G401.6 (cell line): ENCODE data around the gene COPG2.
"Not testable (repeated sequence)": the region's sequence is repeated elsewhere in the genome, so short reads cannot be mapped to it uniquely, and the experiment has no call there.

Experiments
- FAIRE-seq: peaks from 2 replicates; lab custom pipeline; 2012; peaks lifted over from hg19 to GRCh38; lab: Jason Lieb, UNC

COPG2 gene

GRCh38 chr7:130668258-130669084 lies at the start of gene COPG2:
COPG2 (minus strand) TSS chr7:130668748; CDS start chr7:130668668, 80 bp downstream.
- FAIRE-seq: no peak

- FAIRE-seq: no peak
Measured at GRCh38 chr7:130712416-130712815, 43.9 kb upstream of the COPG2 start.

- no peak for FAIRE-seq
Measured at GRCh38 chr7:130708766-130709165, 40.2 kb upstream of the COPG2 start.

- FAIRE-seq: no peak
Measured at GRCh38 chr7:130708001-130708400, 39.5 kb upstream of the COPG2 start.

GRCh38 chr7:130703851-130704250 lies 35.3 kb upstream of the COPG2 start:
- no peak for FAIRE-seq

- FAIRE-seq: peak; percentile 8
Measured at GRCh38 chr7:130701650-130702049, 33.1 kb upstream of the COPG2 start.

- FAIRE-seq: no peak
Measured at GRCh38 chr7:130700760-130701159, 32.2 kb upstream of the COPG2 start.

- FAIRE-seq: no peak
Measured at GRCh38 chr7:130699686-130700085, 31.1 kb upstream of the COPG2 start.

GRCh38 chr7:130697820-130698219 lies 29.3 kb upstream of the COPG2 start:
- no peak for FAIRE-seq

- FAIRE-seq: no peak
Measured at GRCh38 chr7:130695840-130696239, 27.3 kb upstream of the COPG2 start.

- FAIRE-seq: not testable (repeated sequence)
Measured at GRCh38 chr7:130692396-130692795, 23.8 kb upstream of the COPG2 start.

GRCh38 chr7:130689683-130690082 lies 21.1 kb upstream of the COPG2 start:
- no peak for FAIRE-seq

- FAIRE-seq: no peak
Measured at GRCh38 chr7:130683026-130683425, 14.5 kb upstream of the COPG2 start.

- FAIRE-seq: no peak
Measured at GRCh38 chr7:130674456-130674855, 5.9 kb upstream of the COPG2 start.

GRCh38 chr7:130673066-130673465 lies 4.5 kb upstream of the COPG2 start:
- no peak for FAIRE-seq

- FAIRE-seq: no peak
Measured at GRCh38 chr7:130672146-130672545, 3.6 kb upstream of the COPG2 start.

GRCh38 chr7:130669085-130669700 lies 645 bp upstream of the COPG2 start:
- no peak for FAIRE-seq

- no peak for FAIRE-seq
Measured at GRCh38 chr7:130667593-130668257, 823 bp downstream of the COPG2 start.

- no peak for FAIRE-seq
Measured at GRCh38 chr7:130662426-130662825, 6.1 kb downstream of the COPG2 start.

- FAIRE-seq: no peak
Measured at GRCh38 chr7:130655286-130655685, 13.3 kb downstream of the COPG2 start.

- no peak for FAIRE-seq
Measured at GRCh38 chr7:130654850-130655249, 13.7 kb downstream of the COPG2 start.

- FAIRE-seq: no peak
Measured at GRCh38 chr7:130650611-130651120, 17.9 kb downstream of the COPG2 start.
